Activated CD8-positive, alpha-beta T cell treated with anti-CD3 and anti-CD28 coated beads for 36 hours (primary cell): ENCODE results near the gene NAA40. TPM values are rescaled to one million over a fixed set of nuclear protein-coding genes. Genes with fewer than 3 reads are reported as not detected.

Source experiments
- ATAC-seq: fragments of 200-7000 bp; cut with Tn5 transposase; one replicate; pipeline ENCODE4 v1.10.0; 2021; ENCODE audit warnings: mild to moderate bottlenecking, moderate library complexity
- CTCF ChIA-PET: fragments of 350-600 bp; sonication (Branson Sonifier 250); formaldehyde crosslinking; loops from one replicate; lab custom pipeline; 2021; ENCODE audit warnings: antibody characterized with exemption; lab: Charles Lee
- POLR2A ChIA-PET: fragments of 350-600 bp; sonication (Branson Sonifier 250); formaldehyde crosslinking; loops from one replicate; lab custom pipeline; 2021; ENCODE audit warnings: antibody characterized with exemption; lab: Charles Lee
- DNase-seq: peaks from one replicate; pipeline ENCODE4 v3.0.0-alpha.2; 2020
- H3K27ac Mint-ChIP-seq: one replicate; pipeline ENCODE4 v1.8.0; 2021; ENCODE audit warnings: mild to moderate bottlenecking, mixed read lengths
- H3K27me3 Mint-ChIP-seq: one replicate; pipeline ENCODE4 v1.8.0; 2021; ENCODE audit warnings: mixed read lengths
- H3K36me3 Mint-ChIP-seq: one replicate; pipeline ENCODE4 v1.8.0; 2021; ENCODE audit warnings: low read depth, mixed read lengths
- H3K4me1 Mint-ChIP-seq: one replicate; pipeline ENCODE4 v1.8.0; 2021; ENCODE audit warnings: low read depth, mixed read lengths
- H3K4me3 Mint-ChIP-seq: one replicate; pipeline ENCODE4 v1.8.0; 2021; ENCODE audit warnings: mild to moderate bottlenecking, moderate library complexity, mixed read lengths
- H3K9me3 Mint-ChIP-seq: one replicate; pipeline ENCODE4 v1.8.0; 2021; ENCODE audit warnings: mixed read lengths
- CTCF ChIP-seq: fragments of 200-600 bp; IDR thresholded peaks from one replicate; pipeline ENCODE4 v1.8.0; 2022; ENCODE audit warnings: antibody characterized with exemption, mild to moderate bottlenecking
- intact Hi-C: fragments of 100-400 bp; cut with micrococcal nuclease; formaldehyde crosslinking; loops from one replicate; pipeline ENCODE4 v1.10.0; 2022
- total RNA-seq, 2 experiments: library from RNA; stranded (reverse); gene quantifications; one replicate each; pipeline ENCODE4 v1.2.3, GENCODE V29; 2021

Gene NAA40
- total RNA-seq, 2 experiments from 2014 or later, result 18.5 to 20.5 TPM

DNA sequence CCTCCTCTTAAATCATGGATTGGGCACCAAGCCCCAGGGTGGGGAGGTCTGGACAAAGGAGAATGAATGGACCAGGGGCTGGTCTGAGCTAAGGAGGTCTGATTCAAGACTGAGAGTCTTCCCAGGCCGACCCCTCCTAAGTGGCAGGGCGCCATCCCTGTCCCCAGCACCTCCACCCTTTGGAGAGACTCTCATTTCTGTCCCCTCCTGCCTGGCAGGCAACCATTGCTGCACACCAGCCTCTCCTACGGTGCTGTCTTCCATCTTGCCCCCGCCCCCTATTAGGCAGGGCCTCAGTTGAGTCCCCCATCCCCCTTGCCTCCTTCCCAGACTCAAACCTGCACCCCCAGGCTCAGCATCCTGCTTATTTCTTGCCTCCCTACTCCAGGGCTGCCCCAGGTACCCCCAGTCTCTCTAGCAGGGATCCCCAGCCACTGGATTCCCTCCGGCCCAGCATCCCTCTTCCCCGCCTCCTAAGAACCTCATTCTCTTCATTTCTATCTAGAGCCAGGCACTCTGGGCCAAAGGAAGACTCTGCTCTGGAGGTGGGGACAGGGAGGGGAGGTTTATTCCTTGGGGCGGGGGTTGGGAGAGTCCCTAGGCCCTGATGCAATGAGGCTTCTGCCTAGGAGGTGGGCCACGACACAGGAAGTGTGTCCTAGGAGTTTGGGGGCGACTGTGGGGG lies 20.2 kb upstream of the NAA40 start:
- ChIA-PET POLR2A (interaction anchor here (1.6 kb wide), 1 partner anchor 20 kb away, joined by 6 read pairs; the partner anchor contains the start of gene NAA40), CTCF (interaction anchor here (1.9 kb wide), 1 partner anchor 27 kb away, joined by 6 read pairs; no protein-coding TSS in a partner anchor)
- peaks cover 14% of the 10 kb centered on the region for H3K4me1 Mint-ChIP-seq
- no peaks in the 10 kb centered on the region for H3K36me3 Mint-ChIP-seq
- no peaks in the 10 kb centered on the region for H3K27me3 Mint-ChIP-seq
- no peak for DNase-seq
- no peaks in the 10 kb centered on the region for H3K9me3 Mint-ChIP-seq
- TF ChIP-seq CTCF, result no peak
- H3K4me3 Mint-ChIP-seq, result peak overlapping the region; percentile 18
- intact Hi-C loops, result no loop called here
- no peak overlapping the region for H3K27ac Mint-ChIP-seq
- ATAC-seq, result no peak

DNA sequence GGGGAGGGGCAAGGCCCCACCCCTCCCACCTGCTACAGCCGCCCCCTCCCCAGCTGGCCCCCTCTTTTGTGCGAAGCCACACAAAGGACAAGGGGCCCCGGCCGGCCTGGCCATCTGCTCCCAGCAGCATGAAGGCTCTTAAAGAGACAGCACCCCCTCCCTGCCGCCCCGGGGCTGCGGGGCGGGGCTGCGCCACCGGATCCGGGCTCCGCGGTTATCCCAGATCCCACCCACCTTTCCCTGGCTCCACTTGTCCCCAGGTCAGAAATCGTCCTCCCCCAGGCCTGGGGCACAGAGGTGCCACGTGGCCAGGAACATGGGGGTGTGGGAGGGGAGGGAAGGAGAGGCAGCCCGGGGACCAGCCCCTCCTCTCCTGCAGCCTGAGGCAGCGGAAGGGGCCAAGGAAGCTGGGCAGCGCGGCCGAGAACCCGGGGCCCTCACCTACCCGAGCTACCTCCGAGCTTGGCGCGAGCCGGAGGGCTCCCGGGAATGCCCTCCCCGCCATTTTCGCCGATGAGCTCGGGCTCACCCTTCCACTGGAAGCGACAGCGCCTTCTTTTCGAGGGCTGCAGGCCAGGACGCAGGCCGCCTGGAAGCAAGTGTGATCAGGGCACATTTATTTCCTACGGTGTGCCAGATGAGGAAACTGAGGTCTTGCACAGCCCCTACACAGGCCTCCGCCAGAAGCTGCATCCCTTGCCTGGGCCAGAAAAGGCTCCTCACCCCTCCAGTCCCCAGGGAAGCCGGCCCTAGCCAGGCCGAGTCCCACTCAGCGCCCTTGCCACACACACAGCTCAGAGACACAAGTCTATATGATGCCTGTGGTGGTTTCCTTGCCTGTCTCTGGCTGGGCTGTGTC lies 19.3 kb upstream of the NAA40 start:
- Mint-ChIP-seq H3K4me3 (no peak overlapping the region), H3K36me3 (no peaks in the 10 kb centered on the region), H3K9me3 (no peaks in the 10 kb centered on the region), H3K27me3 (no peaks in the 10 kb centered on the region), H3K27ac (no peak overlapping the region), H3K4me1 (peaks cover 14% of the 10 kb centered on the region)
- ATAC-seq (no peak), DNase-seq (no peak)
- intact Hi-C loops, result loop anchor here (5.0 kb wide), 1 partner anchor 82 kb away; the partner anchor contains the start of gene MARK2
- ChIA-PET CTCF (interaction anchor here (0.9 to 1.7 kb wide), 2 partner anchors 13 to 82 kb away, joined by 4 read pairs; no protein-coding TSS in a partner anchor), POLR2A (interaction anchor here (1.0 to 1.6 kb wide), 2 partner anchors 20 to 47 kb away, joined by 3 to 6 read pairs; partner anchors contain the start of gene NAA40)
- no peak for TF ChIP-seq CTCF

DNA sequence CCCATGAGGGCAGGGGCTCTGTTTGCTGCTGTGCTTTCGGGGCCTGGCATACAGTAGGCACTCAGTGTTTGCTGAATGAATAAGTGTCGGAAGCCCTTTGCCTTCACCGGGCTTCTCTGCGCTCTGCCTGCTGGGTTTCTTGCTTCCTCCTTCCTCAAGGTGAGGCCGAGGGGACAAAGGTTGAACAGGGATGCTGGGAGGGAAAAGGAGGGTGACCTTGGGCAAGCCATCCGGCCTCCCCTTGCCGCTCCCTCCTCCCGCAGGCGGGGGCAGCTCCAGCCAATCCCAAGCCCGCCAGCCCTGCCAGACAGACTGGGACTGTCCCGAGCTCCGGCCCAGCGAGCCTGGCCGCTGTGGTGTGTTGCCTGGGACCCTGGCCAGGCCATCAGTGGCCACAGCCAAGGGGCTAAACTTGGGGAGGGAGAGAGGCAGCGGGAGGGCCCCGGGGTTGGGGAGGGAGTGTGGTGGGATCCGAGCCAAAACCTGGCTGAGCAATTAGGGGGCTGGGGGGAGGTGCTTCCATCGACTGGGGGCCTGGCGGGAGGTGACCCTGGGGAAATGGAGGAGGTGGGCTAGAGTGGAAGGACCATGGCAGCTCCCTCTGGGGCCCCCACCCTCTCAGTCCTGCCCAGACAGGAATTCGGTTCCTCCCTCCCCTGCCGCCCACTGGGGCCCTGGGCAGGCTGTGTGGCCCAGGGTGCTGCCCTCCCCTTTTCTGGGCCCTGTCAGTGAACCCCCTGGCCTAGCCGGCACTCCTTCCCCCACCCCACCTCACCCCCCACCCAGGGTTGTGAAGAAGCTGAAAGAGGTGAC lies 18.5 kb upstream of the NAA40 start:
- no peak for TF ChIP-seq CTCF
- ChIA-PET CTCF (interaction anchor here (0.9 to 3.0 kb wide), 11 partner anchors 9 to 90 kb away, joined by 3 to 25 read pairs (median 4); partner anchors contain the start of gene MARK2), POLR2A (interaction anchor here (0.7 to 1.6 kb wide), 3 partner anchors 16 to 48 kb away, joined by 3 to 6 read pairs (median 3); partner anchors contain the start of gene NAA40)
- H3K4me3 Mint-ChIP-seq, result no peak overlapping the region
- peaks cover 14% of the 10 kb centered on the region for H3K4me1 Mint-ChIP-seq
- H3K27me3 Mint-ChIP-seq, result no peaks in the 10 kb centered on the region
- no peaks in the 10 kb centered on the region for H3K9me3 Mint-ChIP-seq
- intact Hi-C loops, result loop anchor here (5.0 kb wide), 1 partner anchor 83 kb away; the partner anchor contains the start of gene MARK2
- H3K36me3 Mint-ChIP-seq, result no peaks in the 10 kb centered on the region
- H3K27ac Mint-ChIP-seq, result no peak overlapping the region
- peak; percentile 25 for DNase-seq
- no peak for ATAC-seq

DNA sequence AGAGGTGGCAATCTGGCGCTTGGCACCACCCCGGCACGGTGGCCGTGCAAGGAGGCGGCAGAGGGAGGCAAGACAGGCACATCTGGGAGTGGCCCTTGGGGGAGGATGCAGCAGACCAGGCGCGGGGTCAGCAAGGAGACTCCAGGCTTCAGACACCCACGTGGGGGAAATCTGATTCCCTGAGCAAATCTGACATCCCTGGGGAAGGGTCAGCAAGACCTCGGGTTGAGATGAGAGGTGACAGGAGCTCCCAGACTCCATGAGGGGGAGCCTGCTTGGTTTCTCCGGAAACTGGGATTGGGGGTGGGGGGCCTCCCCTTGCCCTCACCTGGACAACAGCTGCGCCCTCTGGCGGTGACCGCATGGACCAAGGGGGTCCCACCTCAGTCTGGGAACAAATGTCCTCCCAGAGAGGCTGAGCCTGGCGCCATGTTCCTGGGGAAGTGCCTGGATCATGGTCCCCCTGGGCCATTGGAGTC lies 17.8 kb upstream of the NAA40 start:
- intact Hi-C loops, result loop anchor here (5.0 kb wide), 1 partner anchor 84 kb away; the partner anchor contains the start of gene MARK2
- H3K9me3 Mint-ChIP-seq, result no peaks in the 10 kb centered on the region
- peaks cover 14% of the 10 kb centered on the region for H3K4me1 Mint-ChIP-seq
- H3K27ac Mint-ChIP-seq, result no peak overlapping the region
- ChIA-PET POLR2A (interaction anchor here (0.7 to 0.9 kb wide), 2 partner anchors 9 to 16 kb away, joined by 3 read pairs; no protein-coding TSS in a partner anchor), CTCF (interaction anchor here (1.0 to 3.0 kb wide), 11 partner anchors 9 to 91 kb away, joined by 3 to 25 read pairs (median 4); partner anchors contain the start of gene MARK2)
- ATAC-seq (no peak), DNase-seq (peak; percentile 68)
- H3K36me3 Mint-ChIP-seq, result no peaks in the 10 kb centered on the region
- peak; percentile 70 for TF ChIP-seq CTCF
- no peaks in the 10 kb centered on the region for H3K27me3 Mint-ChIP-seq
- no peak overlapping the region for H3K4me3 Mint-ChIP-seq
